Bronchial epithelial cell (primary cell): ENCODE data around the gene PMAIP1. TPM values are rescaled to one million over a fixed set of nuclear protein-coding genes. Genes with fewer than 3 reads are reported as not detected.
"Not testable (repeated sequence)": the region's sequence is repeated elsewhere in the genome, so short reads cannot be mapped to it uniquely, and the experiment has no call there.

Source experiments
- DNase-seq: peaks from one replicate; pipeline ENCODE4 v3.0.0-alpha.2; 2010; ENCODE audit warnings: low read depth
- FAIRE-seq: peaks from 2 replicates; lab custom pipeline; 2011; peaks lifted over from hg19 to GRCh38; lab: Jason Lieb, UNC
- H3K27me3 ChIP-seq: 2 replicates; pipeline ENCODE4 v1.5.1; 2011; ENCODE audit warnings: low read length; ENCODE audit not compliant: control insufficient read depth, insufficient read depth
- H3K36me3 ChIP-seq: 2 replicates; pipeline ENCODE4 v1.5.1; 2011; ENCODE audit warnings: low read length; ENCODE audit not compliant: control insufficient read depth, insufficient read depth
- H3K4me3 ChIP-seq: 2 replicates; pipeline ENCODE4 v1.5.1; 2011; ENCODE audit warnings: mild to moderate bottlenecking, low read depth, low read length, control low read depth
- CTCF ChIP-seq: IDR thresholded peaks from 2 replicates; pipeline ENCODE4 v1.5.1; 2011; ENCODE audit warnings: mild to moderate bottlenecking, moderate library complexity, low read length, control low read depth, inconsistent platforms; ENCODE audit not compliant: insufficient read depth, severe bottlenecking
- total RNA-seq: library from RNA; depleted of rRNA; stranded (reverse); fragments of >200 nt; gene quantifications from 2 replicates; pipeline ENCODE4 v1.2.1, GENCODE V29; 2014

Gene PMAIP1
- total RNA-seq, 1 donor from 2014 or later: 12.1 TPM

GRCh38 chr18:59881728-59882656 lies 17.8 kb upstream of the PMAIP1 start:
- no peak overlapping the region for H3K4me3 ChIP-seq
- TF ChIP-seq CTCF: no peak
- FAIRE-seq (peak; percentile 40), DNase-seq (peak; percentile 54)
- H3K27me3 ChIP-seq: no peaks in the 10 kb centered on the region
- no peaks in the 10 kb centered on the region for H3K36me3 ChIP-seq

GRCh38 chr18:59884351-59884750 lies 15.4 kb upstream of the PMAIP1 start:
- no peaks in the 10 kb centered on the region for H3K27me3 ChIP-seq
- DNase-seq: no peak
- FAIRE-seq: no peak
- H3K36me3 ChIP-seq: no peaks in the 10 kb centered on the region
- TF ChIP-seq CTCF: no peak
- H3K4me3 ChIP-seq: no peak overlapping the region

GRCh38 chr18:59885579-59886163 lies 14.1 kb upstream of the PMAIP1 start:
- FAIRE-seq: no peak
- peak; percentile 74 for DNase-seq
- no peak for TF ChIP-seq CTCF
- H3K36me3 ChIP-seq: no peaks in the 10 kb centered on the region
- H3K4me3 ChIP-seq: no peak overlapping the region
- H3K27me3 ChIP-seq: no peaks in the 10 kb centered on the region

- DNase-seq, H3K36me3 ChIP-seq, H3K4me3 ChIP-seq, FAIRE-seq, H3K27me3 ChIP-seq: not testable (repeated sequence)
These were observed 13.4 kb upstream of the PMAIP1 start for GRCh38 chr18:59886399-59886798.

GRCh38 chr18:59892123-59892522 lies 7.7 kb upstream of the PMAIP1 start:
- DNase-seq (no peak), FAIRE-seq (no peak)
- Histone ChIP-seq H3K27me3 (no peaks in the 10 kb centered on the region), H3K36me3 (no peaks in the 10 kb centered on the region), H3K4me3 (no peak overlapping the region)
- no peak for TF ChIP-seq CTCF

- FAIRE-seq (no peak), DNase-seq (peak; percentile 50)
- no peaks in the 10 kb centered on the region for H3K36me3 ChIP-seq
- H3K27me3 ChIP-seq: no peaks in the 10 kb centered on the region
- TF ChIP-seq CTCF: no peak
- no peak overlapping the region for H3K4me3 ChIP-seq
These were observed 5.8 kb upstream of the PMAIP1 start for GRCh38 chr18:59893971-59894370.
